Measurements from ENCODE around the gene SPTSSA.
"Not testable (repeated sequence)": the region's sequence is repeated elsewhere in the genome, so short reads cannot be mapped to it uniquely, and the experiment has no call there.

The SPTSSA gene

GRCh38 chr14:34436118-34436905 is 25.7 kb downstream of the SPTSSA start:
- Histone ChIP-seq H3K9me3 (ENCODE audit: control insufficient read depth in 2 of 2, low read length in 2 of 2) (no peaks in the 10 kb centered on the region), H3K4me3 (ENCODE audit: low read length in 2 of 2) (peak overlapping the region in 1 of 2 donors; percentile 0), H3K36me3 (ENCODE audit: control insufficient read depth in 2 of 2, insufficient read depth in 2 of 2, low read length in 2 of 2) (peaks cover 0 to 2% of the 10 kb centered on the region in 2 donors), H3K27me3 (ENCODE audit: control insufficient read depth in 2 of 2, insufficient read depth in 2 of 2, low read length in 2 of 2) (no peaks in the 10 kb centered on the region), H3K4me1 (ENCODE audit: control insufficient read depth in 2 of 2, insufficient read depth in 2 of 2, low read length in 2 of 2) (peaks cover 4 to 26% of the 10 kb centered on the region in 2 donors), H3K27ac (ENCODE audit: low read depth in 2 of 2, low read length in 2 of 2) (peak overlapping the region in 1 of 2 donors; percentile 74), H3K9ac (ENCODE audit: low read depth in 1 of 2, low read length in 2 of 2) (no peak overlapping the region)

DNA sequence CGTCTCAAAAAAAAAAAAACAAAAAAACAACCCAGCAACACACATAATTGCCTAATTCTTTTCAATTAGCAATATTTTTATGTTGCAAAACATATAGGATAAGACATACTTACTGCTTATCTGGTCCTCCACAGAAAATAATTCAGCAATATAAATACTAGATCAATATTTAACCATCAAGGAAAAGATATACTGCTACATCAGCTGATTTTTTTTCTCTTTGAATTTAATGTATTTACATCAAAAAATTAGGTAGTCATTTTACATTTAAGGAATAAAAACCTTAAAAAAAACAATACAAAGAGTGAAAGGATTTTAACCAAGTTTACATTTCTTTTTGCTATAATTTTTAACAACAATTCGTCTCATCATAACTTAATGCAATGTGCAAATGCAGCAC is 28.1 kb downstream of the SPTSSA start:
- no peaks in the 10 kb centered on the region for H3K27me3 ChIP-seq (ENCODE audit: control insufficient read depth in 2 of 2, insufficient read depth in 2 of 2, low read length in 2 of 2)
- H3K4me3 ChIP-seq (ENCODE audit: low read length in 2 of 2): no peak overlapping the region
- no peak overlapping the region for H3K27ac ChIP-seq (ENCODE audit: low read depth in 2 of 2, low read length in 2 of 2)
- H3K9me3 ChIP-seq (ENCODE audit: control insufficient read depth in 2 of 2, low read length in 2 of 2): no peaks in the 10 kb centered on the region
- no peak overlapping the region for H3K9ac ChIP-seq (ENCODE audit: low read depth in 1 of 2, low read length in 2 of 2)
- H3K4me1 ChIP-seq (ENCODE audit: control insufficient read depth in 2 of 2, insufficient read depth in 2 of 2, low read length in 2 of 2): peaks cover 4 to 26% of the 10 kb centered on the region in 2 donors
- H3K36me3 ChIP-seq (ENCODE audit: control insufficient read depth in 2 of 2, insufficient read depth in 2 of 2, low read length in 2 of 2): peaks cover 0 to 2% of the 10 kb centered on the region in 2 donors

DNA sequence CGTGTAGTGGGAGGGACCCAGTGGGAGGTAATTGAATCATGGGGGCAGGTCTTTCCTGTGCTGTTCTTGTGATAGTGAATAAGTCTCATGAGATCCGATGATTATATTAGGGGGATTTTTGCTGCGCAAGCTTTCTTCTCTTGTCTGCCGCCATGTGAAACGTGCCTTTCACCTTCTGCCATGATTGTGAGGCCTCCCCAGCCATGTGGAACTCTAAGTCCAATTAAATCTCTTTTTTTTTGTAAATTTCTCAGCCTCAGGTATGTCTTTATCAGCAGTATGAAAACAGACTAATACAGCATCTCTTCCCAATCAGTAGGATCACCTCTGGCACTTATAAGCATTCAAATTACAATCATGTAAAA is 34.0 kb downstream of the SPTSSA start:
- not testable (repeated sequence) for H3K9ac ChIP-seq (ENCODE audit: low read depth in 1 of 2, low read length in 2 of 2); H3K4me3 ChIP-seq (ENCODE audit: low read length in 2 of 2); H3K9me3 ChIP-seq (ENCODE audit: control insufficient read depth in 2 of 2, low read length in 2 of 2); H3K36me3 ChIP-seq (ENCODE audit: control insufficient read depth in 2 of 2, insufficient read depth in 2 of 2, low read length in 2 of 2); H3K27ac ChIP-seq (ENCODE audit: low read depth in 2 of 2, low read length in 2 of 2); H3K27me3 ChIP-seq (ENCODE audit: control insufficient read depth in 2 of 2, insufficient read depth in 2 of 2, low read length in 2 of 2)
- H3K4me1 ChIP-seq (ENCODE audit: control insufficient read depth in 2 of 2, insufficient read depth in 2 of 2, low read length in 2 of 2): peaks cover 3 to 32% of the 10 kb centered on the region in 2 donors

- Histone ChIP-seq H3K9ac (ENCODE audit: low read depth in 1 of 2, low read length in 2 of 2) (no peak overlapping the region), H3K27ac (ENCODE audit: low read depth in 2 of 2, low read length in 2 of 2) (peak overlapping the region; percentile 5 to 39), H3K4me1 (ENCODE audit: control insufficient read depth in 2 of 2, insufficient read depth in 2 of 2, low read length in 2 of 2) (peaks cover 3 to 27% of the 10 kb centered on the region in 2 donors), H3K27me3 (ENCODE audit: control insufficient read depth in 2 of 2, insufficient read depth in 2 of 2, low read length in 2 of 2) (no peaks in the 10 kb centered on the region), H3K36me3 (ENCODE audit: control insufficient read depth in 2 of 2, insufficient read depth in 2 of 2, low read length in 2 of 2) (no peaks in the 10 kb centered on the region), H3K4me3 (ENCODE audit: low read length in 2 of 2) (no peak overlapping the region), H3K9me3 (ENCODE audit: control insufficient read depth in 2 of 2, low read length in 2 of 2) (no peaks in the 10 kb centered on the region)
Measured at GRCh38 chr14:34426313-34427295, 35.4 kb downstream of the SPTSSA start.

DNA sequence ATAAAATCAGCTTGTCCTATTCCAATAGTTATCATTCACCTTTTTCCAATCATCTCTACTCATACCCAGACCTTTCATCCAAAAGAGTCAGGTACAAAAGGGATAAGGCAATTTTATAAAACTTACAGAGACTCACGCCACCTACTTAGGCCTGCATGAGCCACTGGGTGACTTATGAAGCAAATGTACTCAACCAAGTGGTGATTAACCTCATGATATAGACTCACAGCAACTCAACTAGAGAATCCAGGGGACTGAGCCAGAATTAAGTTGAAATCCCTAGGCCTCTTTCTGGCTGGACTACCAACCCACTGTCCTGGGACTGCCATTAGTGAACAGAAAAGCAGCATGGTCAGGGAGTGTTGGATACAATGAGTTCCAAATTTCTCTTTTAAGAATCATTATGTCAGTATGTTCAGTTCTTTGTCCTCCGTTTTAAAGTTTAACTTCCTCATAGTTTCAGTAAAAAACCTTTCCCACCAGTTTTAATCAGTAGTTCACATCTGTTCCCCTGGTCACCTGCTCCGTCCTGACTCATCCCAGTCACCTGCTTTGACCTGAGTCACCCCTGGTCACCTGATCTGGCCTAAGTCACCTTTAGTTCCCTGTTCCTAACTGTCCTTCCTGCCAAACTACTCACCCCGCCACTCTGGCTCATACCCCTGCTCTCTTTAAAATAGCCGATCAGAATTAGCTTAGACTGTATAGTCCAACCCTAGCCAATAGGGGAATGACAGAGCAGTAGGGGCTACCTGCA is 36.8 kb downstream of the SPTSSA start:
- H3K4me1 ChIP-seq (ENCODE audit: control insufficient read depth in 2 of 2, insufficient read depth in 2 of 2, low read length in 2 of 2): peaks cover 3 to 27% of the 10 kb centered on the region in 2 donors
- H3K36me3 ChIP-seq (ENCODE audit: control insufficient read depth in 2 of 2, insufficient read depth in 2 of 2, low read length in 2 of 2): no peaks in the 10 kb centered on the region
- no peak overlapping the region for H3K9ac ChIP-seq (ENCODE audit: low read depth in 1 of 2, low read length in 2 of 2)
- peaks cover 6 to 8% of the 10 kb centered on the region in 2 donors for H3K9me3 ChIP-seq (ENCODE audit: control insufficient read depth in 2 of 2, low read length in 2 of 2)
- peak overlapping the region in 1 of 2 donors; percentile 38 for H3K27ac ChIP-seq (ENCODE audit: low read depth in 2 of 2, low read length in 2 of 2)
- H3K27me3 ChIP-seq (ENCODE audit: control insufficient read depth in 2 of 2, insufficient read depth in 2 of 2, low read length in 2 of 2): no peaks in the 10 kb centered on the region
- no peak overlapping the region for H3K4me3 ChIP-seq (ENCODE audit: low read length in 2 of 2)

DNA sequence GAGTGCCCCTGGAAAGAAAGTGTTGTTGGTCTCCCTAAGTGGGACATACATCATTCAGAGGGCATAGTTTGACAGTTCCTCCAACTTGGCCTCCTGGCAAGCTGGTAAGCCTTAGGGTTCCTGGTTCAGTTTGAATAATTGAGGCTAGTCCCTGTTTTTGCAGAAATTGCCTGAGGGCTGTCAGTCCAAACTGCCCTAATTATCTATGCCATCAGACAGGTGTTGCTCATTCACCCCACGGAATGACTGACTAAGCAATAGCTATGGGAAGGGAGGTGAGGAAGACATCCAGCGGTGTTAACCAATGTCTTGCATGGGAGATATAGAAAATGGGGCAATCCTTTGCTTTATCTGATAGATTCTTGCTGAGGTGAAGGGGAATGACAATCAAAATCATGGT is 37.6 kb downstream of the SPTSSA start:
- Histone ChIP-seq H3K9me3 (ENCODE audit: control insufficient read depth in 2 of 2, low read length in 2 of 2) (peaks cover 6 to 8% of the 10 kb centered on the region in 2 donors), H3K9ac (ENCODE audit: low read depth in 1 of 2, low read length in 2 of 2) (no peak overlapping the region), H3K36me3 (ENCODE audit: control insufficient read depth in 2 of 2, insufficient read depth in 2 of 2, low read length in 2 of 2) (no peaks in the 10 kb centered on the region), H3K27me3 (ENCODE audit: control insufficient read depth in 2 of 2, insufficient read depth in 2 of 2, low read length in 2 of 2) (no peaks in the 10 kb centered on the region), H3K27ac (ENCODE audit: low read depth in 2 of 2, low read length in 2 of 2) (no peak overlapping the region), H3K4me3 (ENCODE audit: low read length in 2 of 2) (no peak overlapping the region), H3K4me1 (ENCODE audit: control insufficient read depth in 2 of 2, insufficient read depth in 2 of 2, low read length in 2 of 2) (peaks cover 3 to 27% of the 10 kb centered on the region in 2 donors)

DNA sequence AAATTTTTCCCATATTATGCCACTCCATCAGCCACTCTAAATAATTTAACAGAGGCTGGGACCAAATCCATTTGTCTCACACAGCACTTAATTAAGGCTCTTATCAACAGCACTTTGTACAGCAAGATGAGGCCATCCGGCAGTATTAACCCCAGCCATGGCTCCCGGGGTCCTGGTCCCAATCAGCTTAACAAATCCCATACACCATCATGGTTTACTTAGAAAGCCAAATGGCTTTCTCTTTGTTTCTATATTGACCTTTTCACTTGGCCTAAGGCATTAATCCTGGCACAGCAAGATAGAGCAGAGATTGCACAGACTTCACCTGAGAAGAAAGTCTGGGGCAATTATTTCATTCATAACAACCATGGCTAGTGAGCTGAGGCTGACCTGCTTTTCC is 38.6 kb downstream of the SPTSSA start:
- Histone ChIP-seq H3K27ac (ENCODE audit: low read depth in 2 of 2, low read length in 2 of 2) (no peak overlapping the region), H3K27me3 (ENCODE audit: control insufficient read depth in 2 of 2, insufficient read depth in 2 of 2, low read length in 2 of 2) (no peaks in the 10 kb centered on the region), H3K4me3 (ENCODE audit: low read length in 2 of 2) (no peak overlapping the region), H3K9ac (ENCODE audit: low read depth in 1 of 2, low read length in 2 of 2) (no peak overlapping the region), H3K9me3 (ENCODE audit: control insufficient read depth in 2 of 2, low read length in 2 of 2) (peaks cover 6 to 8% of the 10 kb centered on the region in 2 donors), H3K36me3 (ENCODE audit: control insufficient read depth in 2 of 2, insufficient read depth in 2 of 2, low read length in 2 of 2) (no peaks in the 10 kb centered on the region), H3K4me1 (ENCODE audit: control insufficient read depth in 2 of 2, insufficient read depth in 2 of 2, low read length in 2 of 2) (peaks cover 3 to 27% of the 10 kb centered on the region in 2 donors)

GRCh38 chr14:34420547-34421150 is 41.4 kb downstream of the SPTSSA start:
- no peaks in the 10 kb centered on the region for H3K27me3 ChIP-seq (ENCODE audit: control insufficient read depth in 2 of 2, insufficient read depth in 2 of 2, low read length in 2 of 2)
- no peaks in the 10 kb centered on the region for H3K36me3 ChIP-seq (ENCODE audit: control insufficient read depth in 2 of 2, insufficient read depth in 2 of 2, low read length in 2 of 2)
- no peak overlapping the region for H3K4me3 ChIP-seq (ENCODE audit: low read length in 2 of 2)
- H3K9ac ChIP-seq (ENCODE audit: low read depth in 1 of 2, low read length in 2 of 2): no peak overlapping the region
- H3K27ac ChIP-seq (ENCODE audit: low read depth in 2 of 2, low read length in 2 of 2): no peak overlapping the region
- peaks cover 6 to 8% of the 10 kb centered on the region in 2 donors for H3K9me3 ChIP-seq (ENCODE audit: control insufficient read depth in 2 of 2, low read length in 2 of 2)
- peaks cover 0 to 5% of the 10 kb centered on the region in 2 donors for H3K4me1 ChIP-seq (ENCODE audit: control insufficient read depth in 2 of 2, insufficient read depth in 2 of 2, low read length in 2 of 2)

GRCh38 chr14:34409721-34410120 is 52.3 kb downstream of the SPTSSA start:
- H3K27me3 ChIP-seq (ENCODE audit: control insufficient read depth in 2 of 2, insufficient read depth in 2 of 2, low read length in 2 of 2): no peaks in the 10 kb centered on the region
- no peak overlapping the region for H3K27ac ChIP-seq (ENCODE audit: low read depth in 2 of 2, low read length in 2 of 2)
- no peak overlapping the region for H3K9ac ChIP-seq (ENCODE audit: low read depth in 1 of 2, low read length in 2 of 2)
- H3K4me3 ChIP-seq (ENCODE audit: low read length in 2 of 2): no peak overlapping the region
- no peaks in the 10 kb centered on the region for H3K36me3 ChIP-seq (ENCODE audit: control insufficient read depth in 2 of 2, insufficient read depth in 2 of 2, low read length in 2 of 2)
- H3K4me1 ChIP-seq (ENCODE audit: control insufficient read depth in 2 of 2, insufficient read depth in 2 of 2, low read length in 2 of 2): no peaks in the 10 kb centered on the region
- peaks cover 0 to 4% of the 10 kb centered on the region in 2 donors for H3K9me3 ChIP-seq (ENCODE audit: control insufficient read depth in 2 of 2, low read length in 2 of 2)

Measured in mucosa of rectum (tissue), 2 donors.